HG02759 (cell line): ENCODE results near the gene TKTL1.
"Not testable (repeated sequence)": the region's sequence is repeated elsewhere in the genome, so short reads cannot be mapped to it uniquely, and the experiment has no call there.

Experiments
- ATAC-seq: cut with Tn5 transposase; IDR thresholded peaks from one replicate; pipeline ENCODE4 v1.9.1; 2021; ENCODE audit warnings: mild to moderate bottlenecking, moderate library complexity; ENCODE audit not compliant: unreplicated experiment

The TKTL1 gene

DNA sequence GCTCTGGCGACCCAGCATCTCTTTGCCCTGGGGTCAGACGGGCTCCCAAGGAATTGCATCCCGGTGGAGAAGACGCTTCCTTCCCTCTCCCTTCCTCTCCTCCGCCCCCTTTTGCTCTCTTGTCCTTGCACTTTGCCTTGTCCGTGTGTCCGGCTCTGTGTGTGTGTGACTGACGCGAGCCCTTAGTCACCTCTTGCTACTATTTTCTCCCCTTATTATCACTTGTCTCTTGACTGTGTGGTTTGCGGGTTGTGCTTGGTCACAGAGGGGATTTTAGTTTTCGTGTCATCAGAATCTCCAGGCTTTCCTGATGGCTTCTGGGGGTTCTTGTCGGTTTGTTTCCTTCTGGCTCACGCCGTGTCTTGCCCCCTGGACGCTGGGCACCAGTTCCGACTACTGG lies 47.5 kb downstream of the TKTL1 start:
- ATAC-seq = not testable (repeated sequence)

DNA sequence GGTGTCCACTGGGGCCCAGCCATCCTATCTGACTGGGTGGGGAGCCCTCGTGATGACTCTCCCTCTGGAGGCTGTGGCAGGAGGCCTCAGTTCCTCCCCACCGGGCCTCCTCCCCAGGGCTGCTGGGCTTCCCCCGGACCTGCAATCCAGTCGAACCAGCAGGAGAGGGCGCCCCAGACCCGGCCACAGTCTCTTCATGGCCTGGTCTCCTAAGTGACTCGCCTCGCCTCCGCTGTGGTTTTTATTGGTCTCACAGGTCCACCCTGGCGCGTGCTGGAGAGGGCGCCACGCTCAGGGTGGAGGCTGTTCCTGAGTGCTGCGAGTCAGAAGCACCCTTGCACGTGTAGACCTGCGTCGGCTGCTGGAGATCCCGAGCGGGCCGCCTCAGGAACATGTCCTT lies 48.0 kb downstream of the TKTL1 start:
- peak; percentile 29 for ATAC-seq

GRCh38 chrX:154348114-154348531 lies 52.5 kb downstream of the TKTL1 start:
- ATAC-seq = no peak

DNA sequence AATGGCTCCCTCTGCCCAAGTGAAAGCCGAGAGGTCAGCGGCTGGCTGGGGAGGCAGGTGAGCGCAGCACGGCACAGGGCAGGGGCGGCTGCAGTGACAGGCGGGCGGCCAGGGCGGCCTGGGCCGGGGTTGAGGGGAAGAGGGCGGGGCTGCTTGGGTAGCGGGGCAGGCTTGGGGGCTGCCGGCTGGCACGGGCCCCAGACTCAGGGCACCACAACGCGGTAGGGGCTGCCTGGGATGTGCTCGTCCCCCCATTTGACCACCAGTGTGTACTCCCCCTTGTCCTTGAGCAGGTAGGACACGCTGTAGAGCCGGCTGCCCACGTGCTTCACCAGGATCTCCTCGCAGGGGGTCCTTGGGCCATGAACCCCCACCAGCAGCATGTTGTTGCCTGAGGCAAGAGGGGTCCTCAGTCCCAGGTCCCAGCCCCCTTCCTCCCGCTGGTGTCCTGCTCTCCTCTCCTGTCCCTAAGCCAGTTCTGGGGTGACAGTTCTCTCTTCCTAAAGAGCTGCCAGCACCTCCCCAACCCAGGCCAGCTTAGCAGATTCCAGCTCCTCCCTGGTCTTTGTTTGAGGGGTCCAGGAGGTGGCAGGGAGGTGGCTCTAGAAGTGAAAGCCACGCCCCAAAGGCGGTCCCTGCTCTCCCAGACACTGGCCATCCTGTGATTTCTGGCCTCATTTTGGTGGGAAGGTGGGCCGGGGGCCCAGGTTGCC lies 53.2 kb downstream of the TKTL1 start:
- ATAC-seq = no peak

DNA sequence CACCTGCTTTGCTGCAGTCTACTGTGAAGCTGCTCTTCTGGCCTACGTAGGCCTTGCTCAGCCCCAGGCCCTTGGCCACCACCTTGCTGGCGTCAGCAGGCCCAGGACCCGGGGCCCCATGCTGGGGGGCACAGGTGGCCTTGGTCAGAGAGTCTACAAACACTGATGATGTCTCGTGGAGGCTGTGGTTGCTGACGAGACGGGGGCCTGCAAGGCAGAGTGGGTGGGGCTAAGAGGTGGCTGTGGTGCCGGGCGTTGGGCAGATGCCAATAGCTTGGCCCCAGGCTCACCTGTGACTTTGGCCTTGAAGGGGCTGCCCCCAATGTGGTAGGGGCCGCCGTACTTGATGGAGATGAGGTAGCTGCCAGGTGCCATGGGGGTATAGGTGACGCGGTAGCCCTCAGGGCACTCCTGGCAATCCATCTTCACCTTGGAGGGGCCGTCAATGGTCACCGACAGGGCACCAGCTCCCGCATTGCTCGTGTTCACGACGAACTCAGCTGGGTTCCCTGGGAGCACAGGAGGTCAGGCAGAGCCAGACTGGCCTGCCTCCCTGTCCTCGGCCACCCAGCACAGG lies 53.9 kb downstream of the TKTL1 start:
- no peak for ATAC-seq

- no peak for ATAC-seq
These were observed 54.4 kb downstream of the TKTL1 start for GRCh38 chrX:154349979-154350378.

DNA sequence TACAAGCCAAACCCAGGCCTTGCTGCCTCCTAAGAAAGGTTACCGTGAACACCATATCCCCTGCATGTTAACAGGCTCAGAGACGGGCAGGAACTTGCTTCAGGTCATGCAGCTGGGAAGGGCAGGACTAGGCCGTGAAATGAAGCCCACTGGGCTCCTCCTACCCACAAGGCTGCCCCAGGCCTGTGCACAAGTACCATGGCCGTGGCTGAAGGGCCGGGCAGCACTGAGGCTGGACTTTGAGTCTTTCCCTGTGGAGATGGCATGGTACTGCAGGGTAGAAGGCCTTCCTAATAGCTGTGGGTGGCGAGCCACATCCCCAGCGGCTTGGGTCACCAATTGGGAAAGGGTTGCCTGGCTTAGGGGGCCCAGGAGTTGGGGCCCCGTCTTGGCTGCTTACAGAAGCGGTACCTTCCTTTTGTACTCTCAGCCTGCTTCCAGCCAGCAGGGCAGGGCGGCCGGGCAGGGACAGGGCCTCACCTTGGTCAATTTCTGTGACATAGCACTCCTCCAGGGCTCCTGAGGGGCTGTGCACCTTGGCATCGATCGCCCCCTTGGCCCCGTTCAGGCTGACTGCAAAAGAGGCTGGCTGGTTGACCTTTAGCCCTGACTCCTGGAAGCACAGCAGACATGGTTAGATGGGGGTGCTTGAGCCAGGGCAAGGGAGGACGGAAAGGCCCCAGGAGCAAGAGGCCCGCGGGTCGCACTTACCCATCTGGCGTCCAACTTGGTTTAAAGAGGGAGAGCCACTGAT lies 55.0 kb downstream of the TKTL1 start:
- ATAC-seq = no peak

DNA sequence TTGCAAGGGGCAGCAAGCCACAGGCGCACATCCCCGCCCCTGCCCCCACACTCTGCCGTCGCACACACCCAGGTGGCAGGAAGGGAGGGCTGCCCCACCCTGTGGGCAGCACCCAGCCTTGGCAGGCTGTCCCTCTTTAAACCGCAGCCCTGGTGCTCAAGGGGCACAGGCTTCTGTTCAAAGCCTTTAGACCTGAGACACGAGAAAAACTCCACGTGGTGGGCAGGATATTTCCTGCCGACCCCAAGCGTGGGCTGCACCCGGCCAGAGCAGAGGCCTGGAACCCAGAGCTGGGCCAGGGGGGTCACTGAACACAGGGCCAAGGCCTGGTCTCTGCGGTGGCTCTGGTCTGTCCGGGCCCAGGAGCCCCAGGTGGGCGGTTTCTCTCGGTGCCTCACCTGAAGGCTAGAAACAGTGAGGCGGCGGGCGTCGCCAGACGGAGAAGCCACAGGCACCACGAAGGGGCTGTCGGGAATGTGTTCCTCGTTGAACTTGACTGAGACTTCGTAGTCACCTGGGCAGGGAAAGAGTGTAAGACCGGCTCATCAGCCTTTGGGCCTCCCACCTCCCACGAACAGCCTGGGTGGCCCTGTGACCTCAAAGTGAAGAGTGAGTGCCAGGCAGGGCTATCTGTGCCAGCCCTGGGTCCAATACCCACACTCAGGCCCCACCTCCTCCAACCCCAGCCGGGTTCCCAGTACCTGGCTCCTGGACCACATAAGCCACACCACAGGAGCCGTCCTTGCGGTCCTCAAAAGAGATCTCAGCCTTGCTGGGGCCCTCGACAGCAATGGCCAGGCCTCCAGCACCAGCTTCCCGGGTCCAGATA lies 55.8 kb downstream of the TKTL1 start:
- no peak for ATAC-seq

GRCh38 chrX:154352012-154352401 lies 56.4 kb downstream of the TKTL1 start:
- ATAC-seq = no peak

- ATAC-seq = no peak
These were observed 56.9 kb downstream of the TKTL1 start for GRCh38 chrX:154352466-154352865.

GRCh38 chrX:154353172-154353843 lies 57.7 kb downstream of the TKTL1 start:
- ATAC-seq = no peak

DNA sequence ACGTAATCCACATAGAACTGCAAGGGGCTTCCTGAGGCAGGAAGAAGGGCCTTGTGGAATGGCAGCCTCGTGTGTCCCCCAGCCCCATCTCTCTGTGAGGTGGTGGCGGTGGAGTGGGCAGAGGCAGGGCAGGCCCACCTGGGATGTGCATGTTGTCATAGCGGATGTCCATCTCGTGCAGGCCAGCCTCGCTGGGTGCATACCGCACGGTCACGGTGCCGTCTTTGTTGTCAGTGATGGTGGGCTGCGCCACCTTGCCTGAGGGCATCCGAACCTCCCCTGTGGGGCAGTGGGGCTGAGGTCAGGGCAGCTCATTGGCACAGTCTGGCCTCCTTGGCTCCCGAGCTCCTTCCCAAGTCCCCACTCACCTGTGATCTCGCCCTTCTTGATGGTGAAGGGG lies 58.4 kb downstream of the TKTL1 start:
- ATAC-seq = no peak

GRCh38 chrX:154354516-154354915 lies 58.9 kb downstream of the TKTL1 start:
- no peak for ATAC-seq

- no peak for ATAC-seq
These were observed 59.6 kb downstream of the TKTL1 start for GRCh38 chrX:154355094-154355775.

- no peak for ATAC-seq
These were observed 60.2 kb downstream of the TKTL1 start for GRCh38 chrX:154355776-154356140.

DNA sequence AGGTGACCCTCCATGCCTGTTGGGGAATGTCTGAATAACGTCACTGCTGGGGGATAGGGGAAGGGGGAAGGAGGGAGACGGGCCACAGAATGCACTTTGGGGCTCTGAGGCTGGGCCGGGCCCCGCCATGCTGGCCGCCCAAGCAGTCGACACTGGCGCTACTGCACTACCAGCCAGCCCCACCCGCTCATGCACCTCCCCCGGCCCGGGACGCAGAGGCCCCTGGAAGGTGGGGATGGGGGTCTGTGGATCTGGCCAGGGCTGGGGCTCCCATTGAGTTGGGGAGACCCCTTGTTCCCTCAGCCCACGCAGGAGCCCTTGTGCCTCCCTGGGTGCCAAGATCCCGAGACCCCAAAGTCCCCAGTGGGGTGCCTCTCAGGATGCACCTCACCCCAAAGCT lies 61.0 kb downstream of the TKTL1 start:
- ATAC-seq = no peak

DNA sequence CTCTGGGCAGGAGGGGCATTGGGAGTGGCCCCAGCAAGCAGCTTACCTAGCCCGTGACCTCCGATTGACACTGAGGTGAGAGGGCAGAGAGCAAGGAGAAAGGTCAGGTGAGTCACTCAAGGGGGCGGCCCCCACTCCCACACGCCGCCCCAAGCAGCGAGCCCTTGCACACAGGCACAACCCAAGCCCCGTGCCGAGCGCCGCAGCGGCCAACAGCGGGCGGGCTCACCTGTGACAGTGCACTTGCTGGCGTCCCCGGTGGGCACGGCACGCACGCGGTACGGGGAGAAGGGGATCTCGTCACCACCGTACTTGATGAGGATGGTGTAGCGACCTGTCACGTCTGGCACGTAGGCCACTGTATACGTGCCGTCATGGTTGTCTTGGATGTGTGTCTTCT lies 61.6 kb downstream of the TKTL1 start:
- ATAC-seq = no peak

DNA sequence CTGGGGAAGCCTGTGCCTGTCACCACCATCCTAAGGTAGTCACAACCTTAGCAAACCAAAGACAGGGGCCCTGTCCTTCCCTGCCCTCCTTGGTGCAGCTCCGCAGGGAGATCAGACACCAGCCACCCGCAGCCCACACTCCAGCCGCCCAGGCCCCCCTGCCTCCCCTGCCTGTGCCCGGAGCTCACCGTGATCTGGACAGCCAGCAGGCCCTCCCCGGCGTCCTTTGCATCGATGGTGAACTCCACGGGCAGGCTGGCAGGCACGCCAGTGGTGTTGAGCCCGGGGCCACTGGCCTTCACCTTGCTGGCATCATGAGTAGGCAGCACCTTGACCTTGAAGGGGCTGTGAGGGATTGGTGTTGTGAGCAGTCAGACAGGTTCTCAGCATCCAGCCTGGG lies 62.4 kb downstream of the TKTL1 start:
- ATAC-seq = no peak

GRCh38 chrX:154358829-154359228 lies 63.2 kb downstream of the TKTL1 start:
- no peak for ATAC-seq
